HL-60/S4 treated with phorbol 12-myristate 13-acetate at 8.2 ng/mL for 4 days and 3 days (cell line): Measurements from ENCODE around the gene EPHA10.
"Not testable (repeated sequence)": the region's sequence is repeated elsewhere in the genome, so short reads cannot be mapped to it uniquely, and the experiment has no call there.

Experiments used
- in situ Hi-C: fragments of 300-500 bp; cut with MboI; formaldehyde crosslinking; loops from 2 replicates; pipeline ENCODE4 v1.15.0; 2022; ENCODE audit warnings: low sequenced_read_pairs

The EPHA10 gene

DNA sequence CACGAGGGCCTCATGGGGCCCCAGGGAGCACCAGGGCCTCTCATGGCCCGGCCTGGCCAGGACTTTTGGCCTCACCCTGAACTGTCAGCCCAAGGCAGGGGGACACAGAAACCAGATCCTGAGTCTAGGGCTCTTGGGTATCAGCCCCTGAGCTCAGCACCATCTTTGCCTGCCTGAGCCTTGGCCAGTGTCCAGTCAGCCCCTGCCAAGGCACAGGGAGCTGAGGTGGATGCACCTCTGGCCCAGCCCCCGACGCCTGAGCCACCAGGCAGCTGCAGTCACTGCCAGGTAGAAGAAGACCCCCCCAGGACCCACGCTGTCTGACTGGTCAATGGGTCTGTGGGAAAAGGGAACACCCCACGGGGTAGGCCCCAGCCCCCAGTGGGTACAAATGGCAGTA lies 47.3 kb downstream of the EPHA10 start:
- in situ Hi-C loops: no loop called here

DNA sequence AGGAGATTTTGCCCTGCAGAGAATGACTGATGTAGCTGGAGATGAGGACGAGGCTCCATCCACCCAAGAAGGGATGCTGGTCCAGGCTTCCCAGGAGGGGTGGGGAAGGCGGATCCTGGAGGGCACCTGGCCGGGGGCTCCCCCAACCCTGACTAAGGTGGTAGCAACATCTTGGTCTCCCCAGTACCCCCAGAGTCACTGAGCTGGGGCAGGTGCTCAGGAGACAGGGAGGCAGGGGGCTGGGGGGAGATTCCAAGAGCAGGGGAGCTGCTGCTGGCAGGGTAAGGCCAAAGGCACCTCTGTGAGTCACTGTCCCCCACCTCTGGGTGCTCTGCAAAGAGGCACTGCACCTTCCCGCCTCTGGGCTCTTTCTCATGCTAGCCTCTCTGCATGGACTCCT lies 48.6 kb downstream of the EPHA10 start:
- in situ Hi-C loops: no loop called here

DNA sequence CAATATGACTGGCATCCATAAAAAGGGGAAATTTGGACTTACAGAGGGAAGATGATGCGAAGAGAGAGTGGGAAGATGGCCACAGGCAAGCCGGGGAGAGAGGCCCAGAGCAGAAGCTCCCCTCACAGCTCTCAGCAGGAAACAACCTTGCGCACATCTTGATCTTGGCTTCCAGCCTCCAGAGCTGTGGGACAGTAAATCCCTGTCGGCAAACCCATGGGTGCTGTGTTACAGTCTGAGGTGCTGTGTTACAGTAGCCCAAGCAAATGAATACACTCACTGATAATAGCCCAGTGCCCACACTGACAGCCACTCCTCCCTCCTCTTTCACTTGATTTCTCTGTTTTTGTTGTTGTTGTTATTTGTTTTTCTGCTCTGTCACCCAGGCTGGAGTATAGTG lies 50.2 kb downstream of the EPHA10 start:
- in situ Hi-C loops: no loop called here

DNA sequence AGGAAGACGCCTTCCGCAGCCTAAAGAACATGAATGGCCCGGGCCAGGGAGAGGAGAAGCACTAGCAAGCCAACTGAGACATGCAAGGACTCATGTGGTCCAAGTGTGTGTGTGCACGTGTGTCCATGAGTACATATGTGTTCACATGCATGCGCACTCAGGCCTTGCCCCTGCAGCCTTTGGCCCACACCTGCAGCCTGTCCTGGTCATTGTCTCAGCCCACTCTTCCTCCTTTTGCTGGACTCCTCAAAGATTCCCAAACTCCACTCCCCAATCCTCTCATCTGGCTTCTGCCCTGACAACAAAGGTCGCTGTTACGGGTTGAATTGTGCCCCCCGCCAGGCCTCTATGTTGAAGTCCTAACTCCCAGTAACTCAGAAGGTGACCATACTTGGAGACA lies 50.7 kb downstream of the EPHA10 start:
- in situ Hi-C loops: no loop called here

DNA sequence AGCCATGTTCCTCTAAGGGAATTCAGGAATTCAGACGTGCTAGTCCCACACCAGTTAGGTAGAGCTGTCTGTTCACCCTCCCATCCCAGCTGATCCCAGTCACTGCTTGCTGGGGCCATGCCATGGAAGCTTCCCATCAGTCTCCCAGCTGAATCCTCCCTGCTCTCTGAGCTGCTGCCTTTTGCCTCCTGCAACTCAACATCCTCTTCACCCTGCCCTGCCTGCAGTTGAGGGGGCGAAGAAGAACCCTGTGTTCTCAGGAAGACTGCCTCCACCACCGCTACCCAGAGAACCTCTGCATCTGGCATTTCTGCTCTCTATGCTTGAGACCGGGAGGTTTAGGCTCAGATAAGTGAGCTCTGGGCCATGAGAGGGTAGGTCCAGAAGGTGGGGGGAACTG lies 56.4 kb downstream of the EPHA10 start:
- in situ Hi-C loops: no loop called here

DNA sequence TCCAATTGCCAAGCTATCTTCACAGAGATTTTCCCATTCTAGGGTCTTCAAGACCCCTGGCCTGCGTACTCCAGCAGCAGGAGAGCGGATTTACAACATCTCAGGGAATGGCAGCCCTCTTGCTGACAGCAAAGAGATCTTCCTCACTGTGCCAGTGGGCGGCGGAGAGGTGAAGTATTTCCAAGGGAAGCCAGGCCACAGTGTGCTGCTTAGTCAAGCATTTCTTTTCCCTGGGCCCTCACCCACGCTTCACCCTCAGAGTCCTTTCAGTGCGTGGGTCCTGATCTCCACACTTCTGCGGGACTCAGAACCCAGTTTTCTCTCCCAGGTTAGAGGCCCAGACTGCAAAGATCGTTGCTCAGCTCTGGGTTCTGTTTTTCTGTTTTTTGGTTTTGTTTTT lies 59.5 kb downstream of the EPHA10 start:
- in situ Hi-C loops: no loop called here

DNA sequence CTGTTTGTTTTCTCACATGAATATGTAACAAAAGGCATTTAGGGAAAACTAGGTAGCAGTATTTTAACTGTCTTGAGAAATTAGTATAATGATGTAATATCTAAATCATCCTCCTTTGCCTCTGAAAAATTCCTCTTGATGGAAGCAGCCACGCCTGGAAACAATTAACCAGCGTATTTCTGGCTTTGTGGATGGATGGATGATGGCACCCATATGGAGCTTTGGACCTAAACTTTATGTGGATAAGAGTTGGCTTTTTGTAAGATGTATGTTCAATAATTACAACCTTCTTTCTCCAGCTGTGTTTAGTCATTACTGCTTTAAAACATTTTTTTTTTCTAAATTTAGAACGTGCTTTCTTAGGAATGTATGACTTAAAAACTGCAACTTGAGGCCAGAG lies 60.0 kb downstream of the EPHA10 start:
- in situ Hi-C loops: no loop called here

DNA sequence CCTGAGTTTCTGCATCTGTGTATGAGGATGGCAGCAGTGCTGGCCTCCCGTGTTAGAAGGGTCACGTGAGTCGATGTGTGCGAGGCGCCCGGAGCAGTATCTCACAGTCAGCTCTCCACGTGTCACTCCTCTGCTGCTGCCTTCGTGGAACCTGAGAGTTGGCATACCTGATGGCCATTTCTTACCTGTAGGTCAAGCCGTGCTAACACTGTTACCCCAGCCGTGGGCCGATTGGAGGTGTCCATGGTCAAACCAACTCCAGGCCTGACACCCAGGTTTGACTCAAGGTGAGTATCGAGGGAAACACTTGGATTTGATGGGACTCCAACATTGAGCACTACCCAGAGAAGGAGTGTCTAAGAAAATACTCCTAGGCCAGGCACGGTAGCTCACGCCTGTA lies 61.9 kb downstream of the EPHA10 start:
- in situ Hi-C loops: no loop called here

DNA sequence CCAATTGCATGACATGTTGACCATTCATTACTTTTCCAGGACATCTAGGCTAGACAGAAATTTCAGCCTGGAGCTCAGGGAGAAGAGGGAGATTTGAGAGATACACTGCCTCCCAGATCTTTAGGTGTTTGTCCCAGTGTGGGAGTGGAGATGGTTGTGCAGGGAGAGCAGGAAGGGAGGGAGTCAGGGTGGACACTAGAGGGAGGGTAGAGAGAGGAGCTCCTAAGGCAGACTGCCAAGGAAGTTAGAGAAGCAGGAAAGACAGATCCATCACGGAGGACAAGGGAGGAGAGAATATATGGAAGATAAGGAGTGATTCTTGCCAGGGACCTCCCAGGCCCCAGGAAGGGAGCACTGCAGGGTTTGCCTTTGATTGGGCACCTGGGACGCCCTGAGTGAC lies 63.9 kb downstream of the EPHA10 start:
- in situ Hi-C loops: no loop called here

DNA sequence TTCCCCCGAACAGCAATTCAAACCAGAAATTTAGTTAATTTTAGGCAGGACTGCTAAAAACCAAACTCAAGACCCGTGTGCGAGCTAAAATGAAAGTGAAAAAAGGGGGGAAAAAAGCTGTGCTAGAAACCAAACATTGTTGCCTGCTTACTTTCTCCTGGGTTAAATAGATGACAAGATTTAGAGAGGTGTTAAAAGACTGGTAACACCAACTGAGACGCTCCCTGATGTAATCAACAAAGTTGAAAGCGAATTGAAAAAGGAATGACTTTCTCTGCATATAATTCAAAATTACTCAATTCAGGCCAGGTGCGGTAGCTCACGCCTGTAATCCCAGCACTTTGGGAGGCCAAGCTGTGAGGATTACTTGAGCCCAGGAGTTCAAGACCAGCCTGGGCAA lies 65.8 kb downstream of the EPHA10 start:
- in situ Hi-C loops: no loop called here

DNA sequence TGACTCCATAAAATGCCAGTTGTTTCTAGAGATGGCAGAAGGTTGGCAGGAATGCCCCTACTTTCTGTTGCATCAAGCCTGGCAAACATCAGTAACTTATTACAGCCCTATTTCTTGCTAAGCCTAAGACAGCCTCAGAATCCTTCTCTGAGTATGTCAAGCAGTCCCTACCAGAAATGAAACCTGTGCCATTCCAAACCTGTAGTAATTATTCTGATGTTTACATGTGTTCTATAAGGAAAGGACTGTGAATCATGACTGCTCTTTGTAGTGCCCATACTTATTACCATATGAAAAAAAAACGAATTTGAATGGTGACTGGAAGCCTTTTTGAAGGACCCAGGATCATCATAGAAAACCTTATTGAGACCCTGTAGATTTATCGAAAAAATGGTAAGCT lies 67.2 kb downstream of the EPHA10 start:
- in situ Hi-C loops: no loop called here

DNA sequence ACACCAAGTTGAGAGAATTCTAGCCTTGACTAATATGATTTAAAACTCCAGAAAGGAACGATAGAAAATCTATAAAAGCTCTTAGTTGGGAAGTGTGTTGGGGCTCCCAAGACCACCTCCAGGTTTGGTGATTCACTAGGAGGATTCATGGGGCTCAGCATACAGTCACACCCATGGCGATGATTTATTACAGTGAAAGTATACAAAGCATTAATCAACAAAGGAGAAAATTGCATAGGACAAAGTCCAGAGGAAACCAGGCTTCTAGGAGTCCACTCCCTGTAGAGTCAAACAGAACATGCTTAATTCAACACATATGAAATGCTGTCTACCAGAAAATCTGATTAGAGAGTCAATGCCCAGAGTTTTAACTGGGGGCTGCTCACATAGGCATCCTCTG lies 67.8 kb downstream of the EPHA10 start:
- in situ Hi-C loops: no loop called here

DNA sequence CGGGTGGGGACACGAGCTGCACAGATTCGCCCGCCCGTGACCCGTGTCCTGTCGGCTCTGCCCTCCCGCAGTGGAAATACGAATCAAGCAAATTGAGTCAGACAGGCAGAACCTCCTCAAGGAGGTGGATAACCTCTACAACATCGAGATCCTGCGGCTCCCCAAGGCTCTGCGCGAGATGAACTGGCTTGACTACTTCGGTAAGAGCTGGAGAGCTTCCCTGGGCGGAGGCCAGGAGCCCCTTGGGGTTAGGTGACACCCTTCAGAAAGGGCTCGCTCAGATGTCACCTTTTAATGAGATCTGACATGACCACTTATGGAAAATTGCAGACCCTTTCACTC lies 72.1 kb downstream of the EPHA10 start:
- in situ Hi-C loops: no loop called here

DNA sequence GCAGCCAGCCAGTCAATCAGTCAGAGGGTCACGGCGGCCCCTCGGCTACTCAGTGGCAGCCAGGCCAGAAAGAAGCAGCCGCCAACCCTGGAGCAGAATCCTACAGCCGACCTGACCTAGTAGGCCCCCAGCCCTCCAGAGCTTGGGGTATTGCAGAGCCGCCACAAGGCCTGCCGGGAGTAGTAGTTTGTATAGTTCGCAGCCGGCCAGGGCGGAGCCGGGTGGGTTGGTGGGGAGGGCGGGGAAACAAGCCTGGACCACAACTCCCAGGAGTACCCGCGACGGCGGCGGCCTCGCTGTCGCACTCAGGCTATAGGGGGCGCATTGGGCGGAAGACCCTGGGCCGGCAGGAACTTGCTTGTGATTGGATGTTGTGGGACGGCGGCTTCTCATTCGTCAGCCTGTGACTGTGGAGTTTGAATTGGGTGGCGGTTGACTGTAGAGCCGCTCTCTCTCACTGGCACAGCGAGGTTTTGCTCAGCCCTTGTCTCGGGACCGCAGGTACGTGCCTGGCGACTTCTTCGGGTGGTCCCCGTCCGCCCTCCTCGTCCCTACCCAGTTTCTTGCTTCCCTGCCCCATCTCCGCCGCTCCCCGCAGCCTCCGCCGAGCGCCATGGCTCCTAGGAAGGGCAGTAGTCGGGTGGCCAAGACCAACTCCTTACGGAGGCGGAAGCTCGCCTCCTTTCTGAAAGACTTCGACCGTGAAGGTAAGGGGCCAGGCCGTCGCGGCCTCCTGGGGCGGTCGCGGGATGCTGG lies 72.7 kb downstream of the EPHA10 start, which contains the start of gene CDCA8:
Gene CDCA8, plus strand, starts transcription at position 439 of the 756 bp plus-strand sequence. Its CDS starts 175 bp downstream, at position 614.
- in situ Hi-C loops: no loop called here

DNA sequence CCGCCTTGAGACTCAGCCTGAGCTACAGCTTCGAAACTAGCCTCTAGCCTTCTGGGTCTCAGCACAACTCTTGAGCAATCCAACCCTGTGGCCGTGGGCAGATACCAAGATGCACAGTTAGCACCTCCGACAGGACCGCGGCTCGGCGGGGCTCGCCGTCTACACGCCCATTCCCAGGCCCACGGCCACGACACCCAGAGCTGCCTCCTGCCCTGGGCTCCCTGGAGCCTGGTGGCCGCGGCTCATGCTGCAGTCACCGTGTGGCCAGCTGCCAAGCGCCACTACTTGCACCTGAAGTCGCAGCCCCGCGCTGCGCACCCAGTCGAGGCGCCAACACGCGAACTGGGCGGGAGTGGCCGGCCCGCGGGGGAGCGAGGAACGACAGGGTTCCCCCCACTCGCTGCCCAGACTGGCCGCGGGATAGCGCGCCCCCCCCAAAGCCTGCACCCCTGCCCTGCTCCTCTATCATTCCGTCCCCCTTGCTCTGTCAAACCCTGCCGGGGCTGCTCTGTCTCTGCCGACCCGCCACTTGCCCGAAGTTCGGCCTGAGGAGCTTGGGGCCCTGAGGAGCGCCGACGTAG lies 73.3 kb downstream of the EPHA10 start:
- in situ Hi-C loops: no loop called here

DNA sequence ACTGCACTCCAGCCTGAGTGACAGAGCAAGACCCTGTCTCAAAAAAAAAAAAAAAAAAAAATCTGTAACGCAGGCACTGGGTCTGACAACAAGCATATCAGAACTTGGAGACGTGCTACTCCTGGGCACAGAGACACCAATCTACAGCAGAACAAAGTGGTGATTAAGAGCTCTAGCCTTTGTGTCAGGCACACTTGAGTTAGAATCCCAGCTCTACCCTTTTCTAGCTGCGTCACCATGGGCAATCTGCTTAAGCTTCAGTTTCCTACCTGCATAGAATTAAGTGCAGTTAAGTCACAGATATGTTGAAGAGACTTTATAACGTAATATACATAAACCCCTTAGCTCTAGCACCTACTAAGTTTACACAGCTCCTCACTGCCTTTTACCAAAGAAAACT lies 76.0 kb downstream of the EPHA10 start:
- in situ Hi-C loops: no loop called here

DNA sequence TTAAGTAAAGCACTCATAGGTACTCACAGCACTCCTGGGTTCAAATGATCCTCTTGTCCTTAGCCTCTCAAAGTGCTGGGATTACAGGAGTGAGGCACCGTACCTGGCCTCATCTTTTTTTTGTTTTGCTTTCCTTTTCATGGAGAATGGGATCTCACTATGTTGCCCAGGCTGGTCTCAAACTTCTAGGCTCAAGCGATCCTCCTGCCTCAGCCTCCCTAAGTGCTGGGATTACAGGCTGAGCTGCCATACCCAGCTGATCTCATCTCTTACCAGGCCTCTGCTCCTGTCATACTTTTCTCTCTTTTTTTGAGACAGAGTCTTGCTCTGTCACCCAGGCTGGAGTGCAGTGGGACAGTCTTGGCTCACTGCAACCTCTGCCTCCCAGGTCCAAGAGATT lies 77.2 kb downstream of the EPHA10 start:
- in situ Hi-C loops: not testable (repeated sequence)

DNA sequence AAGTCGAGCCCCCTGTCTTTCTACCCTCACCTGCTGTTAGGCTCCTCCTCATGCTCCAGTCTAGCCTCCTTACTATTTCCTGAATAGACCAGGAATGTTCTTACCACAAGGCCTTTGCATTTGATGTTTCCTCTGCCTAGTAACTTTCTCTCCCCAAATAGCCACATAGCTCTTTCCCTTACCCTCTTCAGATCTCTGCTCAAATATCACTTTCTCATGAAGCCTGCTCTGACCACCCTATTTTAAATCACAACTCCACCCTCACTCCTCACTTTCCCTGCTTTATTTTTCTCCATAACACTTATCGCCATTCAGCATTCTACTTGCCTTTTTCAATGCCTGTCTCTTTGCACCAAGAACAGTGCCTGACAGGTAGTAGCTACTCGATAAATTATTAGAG lies 79.2 kb downstream of the EPHA10 start:
- in situ Hi-C loops: no loop called here

DNA sequence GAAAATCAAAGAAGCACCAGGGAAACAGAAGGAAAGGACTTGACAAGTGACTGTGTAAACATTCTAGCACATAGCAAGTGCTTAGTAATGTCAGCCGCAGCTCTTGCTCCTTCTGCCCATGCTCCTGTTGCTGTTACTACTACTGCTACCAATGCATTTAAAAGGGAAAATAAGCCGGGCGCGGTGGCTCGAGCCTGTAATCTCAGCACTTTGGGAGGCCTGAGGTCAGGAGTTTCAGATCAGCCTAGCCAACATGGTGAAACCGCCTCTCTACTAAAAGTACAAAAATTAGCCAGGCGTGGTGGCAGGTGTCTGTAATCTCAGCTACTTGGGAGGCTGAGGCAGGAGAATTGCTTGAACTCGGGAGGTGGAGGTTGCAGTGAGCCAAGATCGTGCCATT lies 80.7 kb downstream of the EPHA10 start:
- in situ Hi-C loops: not testable (repeated sequence)

DNA sequence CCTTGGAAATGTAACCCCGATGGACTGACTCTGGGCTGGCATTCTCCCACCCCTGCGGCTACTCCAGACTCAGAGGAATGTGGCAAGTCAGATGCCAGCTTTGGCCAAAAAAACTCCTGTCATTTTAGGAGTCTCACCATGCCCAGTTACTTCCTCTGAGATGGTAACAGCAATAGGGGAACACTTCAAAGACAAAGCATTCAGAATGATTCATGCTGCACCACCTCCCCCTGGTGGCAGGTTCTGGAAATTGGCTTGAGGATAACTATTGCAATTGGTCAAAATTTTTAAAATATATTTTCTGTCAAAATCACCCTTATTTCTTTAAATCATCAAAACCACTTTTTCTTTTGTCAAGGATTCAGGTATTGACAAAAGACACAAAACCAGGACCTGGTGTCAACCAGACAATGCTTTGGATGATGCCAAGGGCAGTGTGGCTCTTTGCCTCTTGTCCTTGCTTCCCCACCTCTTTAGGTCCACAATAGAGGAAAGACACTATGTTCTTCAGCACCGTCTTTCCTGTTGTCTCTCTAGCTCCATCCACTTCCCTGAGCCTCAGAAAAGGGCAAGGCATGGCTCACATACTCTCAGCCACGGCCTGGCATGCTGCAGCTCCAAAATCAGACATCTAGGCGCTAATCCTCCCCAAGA lies 82.5 kb downstream of the EPHA10 start:
- in situ Hi-C loops: no loop called here

DNA sequence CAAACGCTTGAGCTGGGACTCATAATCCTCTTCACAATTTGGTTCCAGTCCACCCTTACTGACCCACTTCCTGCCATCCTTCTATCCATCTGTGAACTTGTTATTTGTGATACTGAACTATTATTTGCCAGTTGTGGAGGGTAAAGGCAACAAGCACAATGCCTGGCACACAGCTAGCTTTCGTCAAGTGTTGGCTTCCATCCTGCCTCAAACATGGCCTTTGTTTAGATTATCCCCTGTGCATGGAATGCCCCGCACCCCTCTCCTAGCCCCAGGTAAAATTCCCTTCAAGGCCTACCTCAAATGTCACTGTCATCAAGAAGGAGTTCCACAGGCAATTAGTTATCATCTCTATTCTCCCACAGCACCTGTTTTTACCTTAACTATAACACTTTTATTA lies 84.0 kb downstream of the EPHA10 start:
- in situ Hi-C loops: no loop called here

DNA sequence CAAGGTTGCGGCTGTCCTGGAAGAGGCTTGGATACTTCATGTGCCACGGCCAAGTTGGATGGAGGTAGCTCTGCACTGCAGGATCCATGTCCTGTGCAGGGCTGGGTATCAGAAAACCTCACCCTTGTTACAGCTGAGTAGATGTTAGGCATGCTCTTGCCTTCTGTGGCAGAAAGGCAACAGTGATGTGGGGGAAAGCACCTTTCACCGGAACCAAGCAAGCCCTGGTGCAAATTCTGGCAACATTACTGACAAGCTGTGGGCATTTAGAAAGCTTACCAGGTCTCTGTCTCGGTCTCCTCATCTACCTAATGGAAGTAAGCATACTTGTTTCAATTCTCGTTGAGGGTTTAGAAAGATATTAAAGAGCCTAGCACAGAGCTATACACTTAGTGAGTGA lies 87.1 kb downstream of the EPHA10 start:
- in situ Hi-C loops: no loop called here

DNA sequence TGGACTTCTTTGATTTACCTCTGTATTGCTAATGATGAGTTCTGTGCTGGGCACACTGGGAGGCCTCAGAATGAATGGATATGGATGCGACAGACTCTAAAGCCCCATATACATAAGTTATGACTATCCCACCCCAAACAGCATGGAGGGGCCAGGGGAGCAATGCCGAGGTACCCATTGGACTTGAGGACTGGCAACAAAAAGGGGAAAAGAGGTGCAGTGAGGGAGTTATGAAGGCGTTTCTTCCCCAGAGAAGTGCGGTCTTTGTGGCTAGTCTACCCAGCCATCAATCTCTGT lies 87.8 kb downstream of the EPHA10 start:
- in situ Hi-C loops: no loop called here
